ENCODE results near the gene ANKRD12. TPM values are rescaled to one million over a fixed set of nuclear protein-coding genes. Genes with fewer than 3 reads are reported as not detected.

The ANKRD12 gene
- total and polyA plus RNA-seq, 2 of the 4 experiments (the other 2 are of a cell fraction), result 2.6 to 12.9 TPM

GRCh38 chr18:9177466-9177865 is 40.9 kb downstream of the ANKRD12 start:
- H3K4me1 ChIP-seq (ENCODE audit: control insufficient read depth, insufficient read depth, low read length), result peaks cover 1% of the 10 kb centered on the region; the same call in 1 of the 2 replicates
- no peak overlapping the region for H4K5ac ChIP-seq (ENCODE audit: low read depth, low read length)
- no peak overlapping the region for H4K91ac ChIP-seq (ENCODE audit: insufficient read depth, low read depth, low read length)
- no peak overlapping the region for H2BK120ac ChIP-seq (ENCODE audit: low read depth, low read length)
- no peak overlapping the region for H2BK20ac ChIP-seq (ENCODE audit: low read depth, low read length)
- TF ChIP-seq FOS (IDR thresholded peaks at IDR 0.05; ENCODE audit: low read depth, low read length), result no peak
- no peak for TF ChIP-seq CTCF (conservative IDR thresholded peaks at IDR 0.05; ENCODE audit: low read depth, low read length)
- no peak for TF ChIP-seq RFX5 (IDR thresholded peaks at IDR 0.05; ENCODE audit: low read depth, low read length)
- TF ChIP-seq CHD1 (IDR thresholded peaks at IDR 0.05; ENCODE audit: low read depth, low read length), result no peak
- TF ChIP-seq MAZ (IDR thresholded peaks at IDR 0.05; ENCODE audit: borderline replicate concordance, low read depth, low read length), result no peak
- no peak for TF ChIP-seq MAFK (IDR thresholded peaks at IDR 0.05; ENCODE audit: low read depth, low read length)
- no peak for TF ChIP-seq SMC3 (IDR thresholded peaks at IDR 0.05; ENCODE audit: low read depth, low read length)
- no peak for TF ChIP-seq BHLHE40 (IDR thresholded peaks at IDR 0.05; ENCODE audit: low read depth, low read length)
- no peak for TF ChIP-seq ELK1 (IDR thresholded peaks at IDR 0.05; ENCODE audit: borderline replicate concordance, low read depth, low read length)
- no peak for TF ChIP-seq USF2 (IDR thresholded peaks at IDR 0.05; ENCODE audit: low read depth, low read length)
- TF ChIP-seq CEBPB (IDR thresholded peaks at IDR 0.05; ENCODE audit: low read depth, low read length), result no peak
- no peak for TF ChIP-seq NFE2L2 (IDR thresholded peaks at IDR 0.05; ENCODE audit: low read depth, low read length)
- ChIA-PET POLR2A (ENCODE audit: unreplicated experiment) (no interaction called here), CTCF (no interaction called here)
- H3K4ac ChIP-seq (ENCODE audit: low read depth, low read length), result no peak overlapping the region
- H2AFZ ChIP-seq (replicated peaks; ENCODE audit: low read length, poor library complexity), result no peak overlapping the region
- no peak overlapping the region for H2AK5ac ChIP-seq (ENCODE audit: low read depth, low read length)
- WGBS, 2 experiments (ENCODE audit: extremely low coverage in 2 of 2, insufficient read length in 1 of 2), result 100% methylated on average over 1 of the region's 4 CpGs; no CpG with 5 or more reads in 1 of the 2 experiments
- H3K27ac ChIP-seq (ENCODE audit: insufficient read depth, low read length), result no peak overlapping the region
- H3K18ac ChIP-seq (ENCODE audit: low read depth, low read length), result no peak overlapping the region
- in situ Hi-C loops (cut with MboI; ENCODE audit: low sequenced_read_pairs) (no loop called here), intact Hi-C loops (cut with micrococcal nuclease) (no loop called here), dilution Hi-C loops (cut with HindIII; ENCODE audit: low sequenced_read_pairs, unreplicated experiment) (no loop called here)
- no peak overlapping the region for H3K14ac ChIP-seq (replicated peaks; ENCODE audit: low read depth, low read length)
- DNase-seq, result no peak
- H4K8ac ChIP-seq (ENCODE audit: low read depth in 2 of 2, low read length in 2 of 2), result no peak overlapping the region
- no peak overlapping the region for H3K4me2 ChIP-seq (ENCODE audit: low read depth, low read length)
- no peak overlapping the region for H2AK9ac ChIP-seq (replicated peaks; ENCODE audit: low read depth, low read length, poor library complexity)
- H3K9me3 ChIP-seq (ENCODE audit: control insufficient read depth, insufficient read depth, low read length), result no peaks in the 10 kb centered on the region
- no peak overlapping the region for H3K23ac ChIP-seq (ENCODE audit: low read depth, low read length)
- no peaks in the 10 kb centered on the region for H3K27me3 ChIP-seq (ENCODE audit: control insufficient read depth, insufficient read depth, low read length)
- no peak for ATAC-seq (ENCODE audit: low read depth)
- H3K4me3 ChIP-seq (ENCODE audit: insufficient read depth, low read depth, low read length), result no peak overlapping the region
- H3K79me1 ChIP-seq (ENCODE audit: low read depth in 1 of 2, low read length in 2 of 2), result peaks cover 22 to 76% of the 10 kb centered on the region in 2 experiments
- H3K9me1 ChIP-seq (ENCODE audit: insufficient read depth, low read length), result peaks cover 13% of the 10 kb centered on the region
- H2BK15ac ChIP-seq (ENCODE audit: low read depth, low read length), result no peak overlapping the region
- BruUV-seq (replicated peaks), result no TSS peak
- H3K9ac ChIP-seq (ENCODE audit: low read depth, low read length), result no peak overlapping the region
- no peak overlapping the region for H3K56ac ChIP-seq (ENCODE audit: extremely low read depth, insufficient read depth, low read length)
- H2BK5ac ChIP-seq (ENCODE audit: low read depth, low read length, poor library complexity, severe bottlenecking), result no peak overlapping the region
- H3K36me3 ChIP-seq (ENCODE audit: control insufficient read depth, insufficient read depth, low read length), result peaks cover 3% of the 10 kb centered on the region
- peaks cover 49% of the 10 kb centered on the region for H4K20me1 ChIP-seq (ENCODE audit: insufficient read depth, low read length)
